NB4 (cell line): ENCODE data around the gene OR9A2.

ENCODE experiments used
- DNase-seq: peaks from one replicate; pipeline ENCODE4 v3.0.0; 2010; ENCODE audit warnings: low read depth
- H3K4me3 ChIP-seq: one replicate; pipeline ENCODE4 v1.5.1; 2011; ENCODE audit warnings: mild to moderate bottlenecking, low read depth, low read length, moderate library complexity
- MYC ChIP-seq: IDR thresholded peaks from 2 replicates; pipeline ENCODE4 v1.6.1; 2011; ENCODE audit warnings: low read depth, low read length
- POLR2A ChIP-seq: IDR thresholded peaks from 2 replicates; pipeline ENCODE4 v1.6.1; 2011; ENCODE audit warnings: mild to moderate bottlenecking; ENCODE audit not compliant: insufficient read length; ENCODE audit errors: extremely low read depth
- TF ChIP-seq, protein P1 (sequence below): IDR thresholded peaks from one replicate; pipeline ENCODE4 v1.5.1; 2012; ENCODE audit warnings: low read depth, low read length
- TF ChIP-seq, protein P2 (sequence below): IDR thresholded peaks from 2 replicates; pipeline ENCODE4 v1.6.1; 2011; ENCODE audit warnings: low read depth, low read length

OR9A2 gene

DNA sequence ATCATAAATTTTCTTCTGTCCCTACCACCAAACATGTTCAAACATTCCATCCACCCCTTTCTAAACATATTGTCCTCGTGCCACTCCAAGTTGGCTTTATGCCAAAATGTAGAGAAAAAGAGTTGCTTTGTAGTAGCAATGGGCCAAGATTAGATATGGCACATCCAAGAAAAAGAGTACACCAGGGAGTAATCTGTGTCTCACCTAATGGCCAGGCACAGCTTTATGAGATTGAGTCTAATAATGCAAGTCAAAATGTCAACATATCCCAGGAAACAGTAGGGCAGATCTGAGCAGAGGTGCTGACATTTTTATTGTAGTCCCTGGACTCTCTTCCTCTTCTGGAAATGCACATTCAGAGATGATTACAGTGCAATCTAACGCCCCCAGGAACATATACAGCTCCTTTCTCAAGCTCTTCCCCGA is 19.5 kb upstream of the OR9A2 start:
- TF ChIP-seq MYC (no peak), POLR2A (no peak)
- TF ChIP-seq, protein P1, sequence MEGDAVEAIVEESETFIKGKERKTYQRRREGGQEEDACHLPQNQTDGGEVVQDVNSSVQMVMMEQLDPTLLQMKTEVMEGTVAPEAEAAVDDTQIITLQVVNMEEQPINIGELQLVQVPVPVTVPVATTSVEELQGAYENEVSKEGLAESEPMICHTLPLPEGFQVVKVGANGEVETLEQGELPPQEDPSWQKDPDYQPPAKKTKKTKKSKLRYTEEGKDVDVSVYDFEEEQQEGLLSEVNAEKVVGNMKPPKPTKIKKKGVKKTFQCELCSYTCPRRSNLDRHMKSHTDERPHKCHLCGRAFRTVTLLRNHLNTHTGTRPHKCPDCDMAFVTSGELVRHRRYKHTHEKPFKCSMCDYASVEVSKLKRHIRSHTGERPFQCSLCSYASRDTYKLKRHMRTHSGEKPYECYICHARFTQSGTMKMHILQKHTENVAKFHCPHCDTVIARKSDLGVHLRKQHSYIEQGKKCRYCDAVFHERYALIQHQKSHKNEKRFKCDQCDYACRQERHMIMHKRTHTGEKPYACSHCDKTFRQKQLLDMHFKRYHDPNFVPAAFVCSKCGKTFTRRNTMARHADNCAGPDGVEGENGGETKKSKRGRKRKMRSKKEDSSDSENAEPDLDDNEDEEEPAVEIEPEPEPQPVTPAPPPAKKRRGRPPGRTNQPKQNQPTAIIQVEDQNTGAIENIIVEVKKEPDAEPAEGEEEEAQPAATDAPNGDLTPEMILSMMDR: no peak
- TF ChIP-seq, protein P2, sequence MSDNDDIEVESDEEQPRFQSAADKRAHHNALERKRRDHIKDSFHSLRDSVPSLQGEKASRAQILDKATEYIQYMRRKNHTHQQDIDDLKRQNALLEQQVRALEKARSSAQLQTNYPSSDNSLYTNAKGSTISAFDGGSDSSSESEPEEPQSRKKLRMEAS: no peak
- no peak for DNase-seq

GRCh38 chr7:143043391-143043790 is 16.5 kb upstream of the OR9A2 start:
- no peak for DNase-seq
- no peak overlapping the region for H3K4me3 ChIP-seq
- no peak for TF ChIP-seq POLR2A
- TF ChIP-seq, protein P1: no peak
- TF ChIP-seq MYC: no peak
- TF ChIP-seq, protein P2: no peak

More for the DNA sequence above, 19.5 kb upstream of the OR9A2 start:
- no peak overlapping the region for H3K4me3 ChIP-seq

GRCh38 chr7:143042790-143043271 is 15.9 kb upstream of the OR9A2 start:
- no peak overlapping the region for H3K4me3 ChIP-seq
- no peak for DNase-seq
- TF ChIP-seq, protein P2: no peak
- TF ChIP-seq MYC: no peak
- no peak for TF ChIP-seq POLR2A
- TF ChIP-seq, protein P1: no peak

DNA sequence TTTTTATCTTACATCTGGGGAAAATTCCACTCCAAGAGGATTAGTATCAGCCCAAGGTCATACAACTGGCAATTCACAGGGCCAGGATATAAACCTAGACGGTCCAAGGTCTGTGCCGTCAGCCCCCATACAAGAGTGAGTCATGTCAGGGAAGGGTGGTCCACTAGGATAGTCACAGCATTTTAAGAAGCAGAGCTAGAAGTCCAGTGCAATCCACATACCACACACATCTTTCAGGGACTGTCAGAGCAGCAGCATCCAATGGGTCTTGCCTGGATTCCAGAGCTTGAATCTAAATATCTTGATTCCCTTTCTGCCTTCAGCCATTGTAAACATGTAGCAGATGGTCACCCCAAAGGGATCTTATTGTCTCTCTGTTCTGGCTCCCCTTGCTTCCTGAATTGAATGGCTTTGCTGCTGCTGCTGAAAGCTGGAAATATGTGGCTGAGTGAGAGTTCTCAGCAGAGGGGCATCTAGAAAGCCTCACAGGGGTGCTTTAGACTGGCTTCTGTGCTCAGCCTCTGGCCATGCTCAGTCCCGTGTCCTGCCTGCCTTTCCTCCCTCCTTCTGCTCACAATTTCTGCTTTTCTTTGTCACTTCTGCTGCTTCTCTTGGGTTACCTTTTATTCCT is 15.3 kb upstream of the OR9A2 start:
- H3K4me3 ChIP-seq: no peak overlapping the region
- TF ChIP-seq, protein P1: no peak
- no peak for TF ChIP-seq POLR2A
- TF ChIP-seq MYC: no peak
- TF ChIP-seq, protein P2: no peak
- no peak for DNase-seq

DNA sequence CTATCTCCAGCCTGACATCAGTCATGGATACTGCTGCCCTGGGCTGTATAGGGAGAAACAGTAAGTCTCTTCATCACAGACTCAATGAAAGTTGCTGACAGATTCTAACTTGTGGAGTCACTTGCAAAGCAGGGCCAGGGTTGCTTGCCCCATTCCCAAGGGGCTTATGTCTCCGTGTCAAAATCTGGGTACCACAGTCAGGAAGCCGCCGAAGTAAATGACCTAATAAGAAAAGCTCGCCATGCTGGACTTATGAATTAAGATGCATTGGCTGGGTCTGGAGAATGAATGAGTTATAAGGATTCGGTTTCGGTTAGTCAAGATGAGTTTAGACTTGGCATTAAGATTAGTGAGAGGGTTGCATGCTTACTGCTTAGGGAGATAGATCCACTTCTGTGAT is 14.4 kb upstream of the OR9A2 start:
- TF ChIP-seq, protein P2: no peak
- TF ChIP-seq POLR2A: no peak
- TF ChIP-seq, protein P1: no peak
- TF ChIP-seq MYC: no peak
- H3K4me3 ChIP-seq: no peak overlapping the region
- no peak for DNase-seq
